CD4-positive, CD25-positive, alpha-beta regulatory T cell (primary cell): ENCODE results near the gene RIPK3. TPM values are rescaled to one million over a fixed set of nuclear protein-coding genes. Genes with fewer than 3 reads are reported as not detected.
"Not testable (repeated sequence)": the region's sequence is repeated elsewhere in the genome, so short reads cannot be mapped to it uniquely, and the experiment has no call there.

Source experiments
- ATAC-seq, 2 donors: fragments of 150-1000 bp; cut with Tn5 transposase; one replicate each; pipeline ENCODE4 v1.10.0; 2021; ENCODE audit warnings: low read depth in 2 of 2, moderate number of reproducible peaks in 2 of 2, moderate library complexity in 1 of 2
- DNase-seq, 3 donors: peaks; one replicate each; pipeline versions ENCODE4 v3.0.0 to v3.0.0-alpha.2; 2012 to 2022; ENCODE audit warnings: mixed read lengths in 1 of 3
- H3K27ac ChIP-seq: one replicate; pipeline ENCODE4 v1.7.0; 2013; ENCODE audit warnings: mild to moderate bottlenecking, low read length; ENCODE audit not compliant: insufficient read depth, poor library complexity, severe bottlenecking
- H3K27me3 ChIP-seq: one replicate; pipeline ENCODE4 v1.7.0; 2013; ENCODE audit warnings: low read length; ENCODE audit not compliant: control insufficient read depth, insufficient read depth
- H3K36me3 ChIP-seq: one replicate; pipeline ENCODE4 v1.7.0; 2013; ENCODE audit warnings: mild to moderate bottlenecking, low read length, moderate library complexity; ENCODE audit not compliant: control insufficient read depth, insufficient read depth
- H3K4me1 ChIP-seq: 2 replicates; pipeline ENCODE4 v1.7.0; 2013; ENCODE audit warnings: mild to moderate bottlenecking, low read length; ENCODE audit not compliant: insufficient read depth, control insufficient read depth, poor library complexity, severe bottlenecking
- H3K4me3 ChIP-seq: one replicate; pipeline ENCODE4 v1.7.0; 2013; ENCODE audit warnings: low read depth, mild to moderate bottlenecking, low read length, moderate library complexity
- H3K9me3 ChIP-seq, 2 experiments: 1 replicate in 1 of 2; 2 replicates in 1 of 2; pipeline ENCODE4 v1.7.0; 2013; ENCODE audit warnings: low read length in 2 of 2, mild to moderate bottlenecking in 1 of 2, moderate library complexity in 1 of 2; ENCODE audit not compliant: control insufficient read depth in 2 of 2
- H3K27ac Mint-ChIP-seq, 3 donors: one replicate each; pipeline ENCODE4 v1.8.0; 2020 to 2022; ENCODE audit warnings: mild to moderate bottlenecking in 3 of 3, mixed read lengths in 3 of 3, moderate library complexity in 2 of 3
- H3K27me3 Mint-ChIP-seq: one replicate; pipeline ENCODE4 v1.8.0; 2022; ENCODE audit warnings: mild to moderate bottlenecking, mixed read lengths
- H3K36me3 Mint-ChIP-seq: one replicate; pipeline ENCODE4 v1.8.0; 2020; ENCODE audit warnings: mixed read lengths
- H3K4me1 Mint-ChIP-seq, 4 donors: one replicate each; pipeline ENCODE4 v1.8.0; 2020 to 2022; ENCODE audit warnings: mixed read lengths in 4 of 4, mild to moderate bottlenecking in 1 of 4
- H3K4me3 Mint-ChIP-seq, 4 donors: one replicate each; pipeline ENCODE4 v1.8.0; 2020 to 2022; ENCODE audit warnings: mild to moderate bottlenecking in 4 of 4, mixed read lengths in 4 of 4, moderate library complexity in 3 of 4
- H3K9me3 Mint-ChIP-seq, 7 donors: one replicate each; pipeline ENCODE4 v1.8.0; 2020 to 2022; ENCODE audit warnings: mixed read lengths in 7 of 7, mild to moderate bottlenecking in 3 of 7, moderate library complexity in 2 of 7
- polyA plus RNA-seq, 4 donors: library from polyadenylated mRNA; unstranded; fragments of 300-500 nt; fragmentation: Illumina TruSeq; gene quantifications; one replicate each; pipeline ENCODE4 v1.2.3, GENCODE V29; 2021
- total RNA-seq: library from RNA; stranded (reverse); gene quantifications from one replicate; pipeline ENCODE4 v1.2.3, GENCODE V29; 2022

The RIPK3 gene
- total and polyA plus RNA-seq, 5 donors from 2014 or later = 14.9 to 41.2 (median 19.7) TPM

GRCh38 chr14:24330973-24331674, 8.7 kb downstream of the RIPK3 start:
- Mint-ChIP-seq H3K27ac (peak overlapping the region in 1 of 3 donors; percentile 62), H3K4me3 (no peak overlapping the region), H3K36me3 (peaks cover 2% of the 10 kb centered on the region), H3K9me3 (no peaks in the 10 kb centered on the region), H3K4me1 (peaks cover 6 to 61% (median 21%) of the 10 kb centered on the region in 4 donors), H3K27me3 (peaks cover 40% of the 10 kb centered on the region)
- Histone ChIP-seq H3K27ac (no peak overlapping the region), H3K27me3 (peaks cover 4% of the 10 kb centered on the region), H3K4me1 (peaks cover 39% of the 10 kb centered on the region), H3K4me3 (peak overlapping the region; percentile 13), H3K36me3 (no peaks in the 10 kb centered on the region), H3K9me3 (no peaks in the 10 kb centered on the region)
- ATAC-seq = no peak
- no peak for DNase-seq

GRCh38 chr14:24329736-24330135, 10.1 kb downstream of the RIPK3 start:
- Mint-ChIP-seq H3K4me3 (no peak overlapping the region), H3K36me3 (no peaks in the 10 kb centered on the region)

GRCh38 chr14:24329073-24329663, 10.6 kb downstream of the RIPK3 start:
- Mint-ChIP-seq H3K4me3 (no peak overlapping the region), H3K36me3 (no peaks in the 10 kb centered on the region), H3K9me3 (peaks cover 0 to 3% (median 0%) of the 10 kb centered on the region in 7 donors), H3K27me3 (peaks cover 32% of the 10 kb centered on the region), H3K4me1 (peaks cover 6 to 51% (median 18%) of the 10 kb centered on the region in 4 donors), H3K27ac (peak overlapping the region in 2 of 3 donors; percentile 39 to 79)
- H3K9me3 ChIP-seq = no peaks in the 10 kb centered on the region
- no peak overlapping the region for H3K27ac ChIP-seq
- H3K27me3 ChIP-seq = peaks cover 4% of the 10 kb centered on the region
- peaks cover 28% of the 10 kb centered on the region for H3K4me1 ChIP-seq
- DNase-seq (no peak), ATAC-seq (no peak)
- no peak overlapping the region for H3K4me3 ChIP-seq
- no peaks in the 10 kb centered on the region for H3K36me3 ChIP-seq

More at GRCh38 chr14:24329736-24330135, 10.1 kb downstream of the RIPK3 start:
- Histone ChIP-seq H3K27ac (no peak overlapping the region), H3K27me3 (peaks cover 4% of the 10 kb centered on the region), H3K4me3 (no peak overlapping the region), H3K36me3 (no peaks in the 10 kb centered on the region), H3K9me3 (no peaks in the 10 kb centered on the region), H3K4me1 (peaks cover 33% of the 10 kb centered on the region)
- H3K27ac Mint-ChIP-seq = peak overlapping the region in 1 of 3 donors; percentile 79
- H3K27me3 Mint-ChIP-seq = peaks cover 31% of the 10 kb centered on the region
- ATAC-seq = no peak
- H3K9me3 Mint-ChIP-seq = peaks cover 0 to 3% (median 0%) of the 10 kb centered on the region in 7 donors
- H3K4me1 Mint-ChIP-seq = peaks cover 6 to 55% (median 18%) of the 10 kb centered on the region in 4 donors
- DNase-seq = no peak

- not testable (repeated sequence) for H3K4me3 ChIP-seq, H3K36me3 Mint-ChIP-seq, H3K27ac Mint-ChIP-seq, H3K9me3 ChIP-seq, H3K4me3 Mint-ChIP-seq, ATAC-seq, H3K9me3 Mint-ChIP-seq, H3K27me3 ChIP-seq, H3K27ac ChIP-seq, DNase-seq, H3K36me3 ChIP-seq
- H3K4me1 Mint-ChIP-seq = peaks cover 6 to 39% (median 16%) of the 10 kb centered on the region in 4 donors
- H3K27me3 Mint-ChIP-seq = peaks cover 27% of the 10 kb centered on the region
- peaks cover 15% of the 10 kb centered on the region for H3K4me1 ChIP-seq
Measured at GRCh38 chr14:24327914-24328313, 11.9 kb downstream of the RIPK3 start.

- DNase-seq = no peak
- H3K9me3 ChIP-seq = no peaks in the 10 kb centered on the region
- Mint-ChIP-seq H3K4me3 (no peak overlapping the region), H3K9me3 (peaks cover 0 to 3% (median 0%) of the 10 kb centered on the region in 7 donors), H3K27ac (no peak overlapping the region), H3K36me3 (no peaks in the 10 kb centered on the region), H3K4me1 (peaks cover 5 to 34% (median 14%) of the 10 kb centered on the region in 4 donors), H3K27me3 (peaks cover 29% of the 10 kb centered on the region)
- no peaks in the 10 kb centered on the region for H3K27me3 ChIP-seq
- no peak overlapping the region for H3K4me3 ChIP-seq
- H3K4me1 ChIP-seq = peaks cover 9% of the 10 kb centered on the region
- H3K36me3 ChIP-seq = no peaks in the 10 kb centered on the region
- ATAC-seq = no peak
- H3K27ac ChIP-seq = no peak overlapping the region
Measured at GRCh38 chr14:24327303-24327702, 12.5 kb downstream of the RIPK3 start.

- Mint-ChIP-seq H3K27ac (no peak overlapping the region), H3K4me1 (peaks cover 0 to 22% (median 9%) of the 10 kb centered on the region in 4 donors), H3K9me3 (peaks cover 0 to 3% (median 0%) of the 10 kb centered on the region in 7 donors), H3K36me3 (no peaks in the 10 kb centered on the region), H3K27me3 (peaks cover 23% of the 10 kb centered on the region), H3K4me3 (no peak overlapping the region)
- no peaks in the 10 kb centered on the region for H3K27me3 ChIP-seq
- no peaks in the 10 kb centered on the region for H3K4me1 ChIP-seq
- ATAC-seq (no peak), DNase-seq (no peak)
- H3K9me3 ChIP-seq = no peaks in the 10 kb centered on the region
- H3K4me3 ChIP-seq = no peak overlapping the region
- H3K36me3 ChIP-seq = no peaks in the 10 kb centered on the region
- H3K27ac ChIP-seq = no peak overlapping the region
Measured at GRCh38 chr14:24325963-24326362, 13.8 kb downstream of the RIPK3 start.

GRCh38 chr14:24325041-24325530, 14.7 kb downstream of the RIPK3 start:
- Histone ChIP-seq H3K9me3 (no peaks in the 10 kb centered on the region), H3K36me3 (no peaks in the 10 kb centered on the region), H3K27ac (no peak overlapping the region), H3K27me3 (no peaks in the 10 kb centered on the region), H3K4me1 (no peaks in the 10 kb centered on the region), H3K4me3 (no peak overlapping the region)
- H3K36me3 Mint-ChIP-seq = no peaks in the 10 kb centered on the region
- H3K27me3 Mint-ChIP-seq = peaks cover 23% of the 10 kb centered on the region
- no peak overlapping the region for H3K4me3 Mint-ChIP-seq
- peaks cover 0 to 19% (median 7%) of the 10 kb centered on the region in 4 donors for H3K4me1 Mint-ChIP-seq
- no peak for DNase-seq
- no peak for ATAC-seq
- H3K9me3 Mint-ChIP-seq = peaks cover 0 to 3% (median 0%) of the 10 kb centered on the region in 7 donors
- H3K27ac Mint-ChIP-seq = no peak overlapping the region
